AG09309 (cell line): Measurements from ENCODE around the gene TTC39B.

ENCODE experiments used
- DNase-seq: peaks from one replicate; pipeline ENCODE4 v3.0.0-alpha.2; 2010; ENCODE audit warnings: low read depth
- H3K4me3 ChIP-seq: 2 replicates; pipeline ENCODE4 v1.5.1; 2011; ENCODE audit warnings: mild to moderate bottlenecking, low read depth, low read length, moderate library complexity; ENCODE audit not compliant: control insufficient read depth
- CTCF ChIP-seq: IDR thresholded peaks from 2 replicates; pipeline ENCODE4 v1.5.1; 2011; ENCODE audit warnings: mild to moderate bottlenecking, low read depth, low read length, inconsistent platforms; ENCODE audit not compliant: insufficient read depth, control insufficient read depth; ENCODE audit errors: missing control alignments

Gene TTC39B

GRCh38 chr9:15211815-15212495, 95.1 kb downstream of the TTC39B start:
- TF ChIP-seq CTCF = no peak
- no peak for DNase-seq
- H3K4me3 ChIP-seq = no peak overlapping the region

- no peak overlapping the region for H3K4me3 ChIP-seq
- DNase-seq = peak; percentile 45
- peak; percentile 87 for TF ChIP-seq CTCF
These were observed 95.7 kb downstream of the TTC39B start for GRCh38 chr9:15211160-15211814.

GRCh38 chr9:15206903-15207696, 99.9 kb downstream of the TTC39B start:
- no peak overlapping the region for H3K4me3 ChIP-seq
- no peak for DNase-seq
- TF ChIP-seq CTCF = no peak

GRCh38 chr9:15205632-15206420, 101.2 kb downstream of the TTC39B start:
- no peak overlapping the region for H3K4me3 ChIP-seq
- no peak for TF ChIP-seq CTCF
- DNase-seq = no peak

DNA sequence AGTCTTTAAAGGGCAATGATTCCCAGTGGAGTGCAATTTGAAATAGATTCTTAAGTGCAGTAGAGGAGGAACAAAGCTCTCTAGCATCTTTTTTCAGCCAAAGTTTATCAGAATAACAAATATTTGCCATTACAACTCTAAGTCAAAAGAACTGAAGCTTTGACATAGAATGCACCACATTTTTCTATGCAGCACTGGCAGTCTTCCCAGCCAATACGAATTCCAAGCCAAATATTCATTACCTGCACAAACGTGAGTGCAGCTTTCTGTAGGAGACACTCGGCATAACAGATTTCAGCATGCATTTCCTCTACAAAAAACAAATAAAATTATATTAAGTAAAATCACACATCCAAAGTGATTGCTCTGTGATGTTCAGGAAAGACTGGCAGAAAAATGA, 103.4 kb downstream of the TTC39B start:
- no peak for DNase-seq
- no peak for TF ChIP-seq CTCF
- no peak overlapping the region for H3K4me3 ChIP-seq

GRCh38 chr9:15200111-15200510, 106.9 kb downstream of the TTC39B start:
- no peak for DNase-seq
- no peak for TF ChIP-seq CTCF
- no peak overlapping the region for H3K4me3 ChIP-seq
